ENCODE measurements around the gene TBL2. TPM values are rescaled to one million over a fixed set of nuclear protein-coding genes. Genes with fewer than 3 reads are reported as not detected.
A peak's percentile ranks its signal among the peaks of the same experiment; 100 is the strongest.
"Not testable (repeated sequence)": the region's sequence is repeated elsewhere in the genome, so short reads cannot be mapped to it uniquely, and the experiment has no call there.

Gene TBL2
- total RNA-seq, 1 donor from 2014 or later, result 55.8 TPM

DNA sequence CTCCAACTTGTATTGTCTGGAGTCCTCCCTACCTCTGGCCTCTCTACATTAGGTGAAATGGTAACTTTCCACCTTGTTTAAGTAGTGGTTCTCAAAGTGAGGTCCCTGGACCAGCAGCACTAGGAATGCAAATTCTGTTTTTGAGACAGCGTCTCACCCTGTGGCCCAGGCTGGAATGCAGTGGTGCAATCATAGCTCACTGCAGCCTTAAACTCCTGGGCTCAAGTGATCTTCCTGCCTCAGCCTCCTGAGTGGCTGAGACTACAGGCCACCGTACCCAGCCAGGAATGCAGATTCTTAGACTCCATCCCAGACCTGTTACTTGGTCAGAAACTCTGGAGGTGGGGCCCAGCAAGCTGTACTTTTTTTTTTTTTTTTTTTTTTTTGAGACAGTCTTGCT is 6.8 kb upstream of the TBL2 start:
- H3K27me3 Mint-ChIP-seq, result no peaks in the 10 kb centered on the region
- TF ChIP-seq, protein P1, sequence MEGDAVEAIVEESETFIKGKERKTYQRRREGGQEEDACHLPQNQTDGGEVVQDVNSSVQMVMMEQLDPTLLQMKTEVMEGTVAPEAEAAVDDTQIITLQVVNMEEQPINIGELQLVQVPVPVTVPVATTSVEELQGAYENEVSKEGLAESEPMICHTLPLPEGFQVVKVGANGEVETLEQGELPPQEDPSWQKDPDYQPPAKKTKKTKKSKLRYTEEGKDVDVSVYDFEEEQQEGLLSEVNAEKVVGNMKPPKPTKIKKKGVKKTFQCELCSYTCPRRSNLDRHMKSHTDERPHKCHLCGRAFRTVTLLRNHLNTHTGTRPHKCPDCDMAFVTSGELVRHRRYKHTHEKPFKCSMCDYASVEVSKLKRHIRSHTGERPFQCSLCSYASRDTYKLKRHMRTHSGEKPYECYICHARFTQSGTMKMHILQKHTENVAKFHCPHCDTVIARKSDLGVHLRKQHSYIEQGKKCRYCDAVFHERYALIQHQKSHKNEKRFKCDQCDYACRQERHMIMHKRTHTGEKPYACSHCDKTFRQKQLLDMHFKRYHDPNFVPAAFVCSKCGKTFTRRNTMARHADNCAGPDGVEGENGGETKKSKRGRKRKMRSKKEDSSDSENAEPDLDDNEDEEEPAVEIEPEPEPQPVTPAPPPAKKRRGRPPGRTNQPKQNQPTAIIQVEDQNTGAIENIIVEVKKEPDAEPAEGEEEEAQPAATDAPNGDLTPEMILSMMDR (conservative IDR thresholded peaks at IDR 0.05), result no peak
- H3K4me3 Mint-ChIP-seq, result no peak overlapping the region
- no peaks in the 10 kb centered on the region for H3K36me3 Mint-ChIP-seq
- no peak overlapping the region for H3K27ac Mint-ChIP-seq
- H3K4me1 Mint-ChIP-seq (ENCODE audit: unreplicated experiment), result no peaks in the 10 kb centered on the region
- DNase-seq (ENCODE audit: extremely low spot score, unreplicated experiment), result no peak
- no peaks in the 10 kb centered on the region for H3K9me3 Mint-ChIP-seq

DNA sequence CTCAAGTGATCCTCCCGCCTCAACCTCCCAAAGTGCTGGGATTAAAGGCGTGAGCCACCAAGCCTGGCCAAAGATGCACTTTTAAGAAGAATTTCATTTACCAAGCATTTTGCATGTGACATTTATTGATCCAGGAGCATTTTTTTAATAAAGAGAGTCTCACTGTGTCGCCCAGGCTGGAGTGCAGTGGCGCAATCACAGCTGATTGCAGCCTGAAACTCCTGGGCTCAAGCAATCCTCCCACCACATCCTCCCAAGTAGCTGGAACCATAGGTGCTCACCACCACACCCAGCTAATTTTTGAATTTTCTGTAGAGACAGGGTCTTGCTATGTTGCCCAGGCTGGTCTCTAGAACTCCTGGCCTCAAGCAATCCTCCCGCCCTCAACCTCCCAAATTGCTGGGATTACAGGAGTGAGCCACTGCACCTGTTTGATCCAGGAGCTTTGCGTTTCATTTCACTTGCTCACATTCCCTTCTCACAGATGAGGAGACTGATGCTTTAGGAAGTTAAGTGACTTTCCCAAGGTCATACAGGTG is 4.4 kb upstream of the TBL2 start:
- TF ChIP-seq, protein P1 (conservative IDR thresholded peaks at IDR 0.05), result no peak
- H3K9me3 Mint-ChIP-seq, result peaks cover 6% of the 10 kb centered on the region
- H3K4me3 Mint-ChIP-seq, result no peak overlapping the region
- H3K27ac Mint-ChIP-seq, result no peak overlapping the region
- H3K27me3 Mint-ChIP-seq, result no peaks in the 10 kb centered on the region
- H3K4me1 Mint-ChIP-seq (ENCODE audit: unreplicated experiment), result peaks cover 9% of the 10 kb centered on the region
- no peaks in the 10 kb centered on the region for H3K36me3 Mint-ChIP-seq
- DNase-seq (ENCODE audit: extremely low spot score, unreplicated experiment), result no peak

DNA sequence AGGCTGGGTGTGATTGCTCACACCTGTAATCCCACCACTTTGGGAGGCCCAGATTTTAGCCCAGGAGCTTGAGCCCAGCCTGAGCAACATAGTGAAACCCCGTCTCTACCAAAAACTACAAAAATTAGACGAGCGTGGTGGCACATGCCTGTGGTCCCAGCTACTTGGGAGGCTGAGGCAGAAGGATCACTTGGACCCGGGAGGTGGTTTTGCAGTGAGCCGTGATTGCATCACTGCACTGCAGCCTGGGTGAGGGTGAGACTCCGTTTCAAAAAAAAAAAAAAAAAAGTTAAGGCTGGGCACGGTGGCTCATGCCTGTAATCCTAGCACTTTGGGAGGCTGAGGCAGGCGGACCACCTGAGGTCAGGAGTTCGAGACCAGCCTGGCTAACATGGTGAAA is 2.6 kb upstream of the TBL2 start:
- H3K27me3 Mint-ChIP-seq; DNase-seq (ENCODE audit: extremely low spot score, unreplicated experiment); H3K27ac Mint-ChIP-seq; H3K4me3 Mint-ChIP-seq; H3K9me3 Mint-ChIP-seq; H3K36me3 Mint-ChIP-seq: not testable (repeated sequence)
- H3K4me1 Mint-ChIP-seq (ENCODE audit: unreplicated experiment), result peaks cover 13% of the 10 kb centered on the region

- TF ChIP-seq, protein P1 (conservative IDR thresholded peaks at IDR 0.05), result no peak
These were observed 595 bp downstream of the TBL2 start for GRCh38 chr7:73577627-73578341.

GRCh38 chr7:73573791-73574190 is 4.6 kb downstream of the TBL2 start:
- TF ChIP-seq, protein P1 (conservative IDR thresholded peaks at IDR 0.05), result no peak
- H3K9me3 Mint-ChIP-seq, result peaks cover 2% of the 10 kb centered on the region
- H3K36me3 Mint-ChIP-seq, result peaks cover 22% of the 10 kb centered on the region
- no peak overlapping the region for H3K27ac Mint-ChIP-seq
- DNase-seq (ENCODE audit: extremely low spot score, unreplicated experiment), result no peak
- H3K27me3 Mint-ChIP-seq, result no peaks in the 10 kb centered on the region
- H3K4me3 Mint-ChIP-seq, result peak overlapping the region; percentile 29
- peaks cover 8% of the 10 kb centered on the region for H3K4me1 Mint-ChIP-seq (ENCODE audit: unreplicated experiment)

More at GRCh38 chr7:73577627-73578341, 595 bp downstream of the TBL2 start:
- Mint-ChIP-seq H3K27me3 (no peaks in the 10 kb centered on the region), H3K9me3 (peaks cover 6% of the 10 kb centered on the region), H3K36me3 (peaks cover 8% of the 10 kb centered on the region), H3K27ac (peak overlapping the region; percentile 93), H3K4me3 (peak overlapping the region; percentile 93), H3K4me1 (ENCODE audit: unreplicated experiment) (peaks cover 13% of the 10 kb centered on the region)
- no peak for DNase-seq (ENCODE audit: extremely low spot score, unreplicated experiment)

GRCh38 chr7:73573276-73573675 is 5.1 kb downstream of the TBL2 start:
- no peak overlapping the region for H3K4me3 Mint-ChIP-seq
- TF ChIP-seq, protein P1 (conservative IDR thresholded peaks at IDR 0.05), result no peak
- H3K4me1 Mint-ChIP-seq (ENCODE audit: unreplicated experiment), result peaks cover 4% of the 10 kb centered on the region
- H3K27me3 Mint-ChIP-seq, result no peaks in the 10 kb centered on the region
- DNase-seq (ENCODE audit: extremely low spot score, unreplicated experiment), result no peak
- no peaks in the 10 kb centered on the region for H3K9me3 Mint-ChIP-seq
- H3K36me3 Mint-ChIP-seq, result peaks cover 22% of the 10 kb centered on the region
- H3K27ac Mint-ChIP-seq, result no peak overlapping the region
